OCI-LY1 (cell line): ENCODE measurements around the gene ACTR2.

Experiments
- H2AFZ ChIP-seq: fragments of 200-600 bp; sonication (generic), shearing (Covaris generic); 2 replicates; pipeline ENCODE4 v1.6.0; 2014; ENCODE audit warnings: antibody characterized with exemption, mild to moderate bottlenecking, low read length
- H3F3A ChIP-seq: fragments of 200-600 bp; sonication (generic), shearing (Covaris generic); 2 replicates; pipeline ENCODE4 v1.6.0; 2014; ENCODE audit warnings: mild to moderate bottlenecking, antibody characterized with exemption, low read length, moderate library complexity; ENCODE audit not compliant: insufficient read depth
- H3K27ac ChIP-seq: fragments of 200-600 bp; sonication (generic); 2 replicates; pipeline ENCODE4 v1.5.1; 2014; ENCODE audit warnings: low read length, mixed run types, mild to moderate bottlenecking, low read depth; ENCODE audit not compliant: poor library complexity, severe bottlenecking
- H3K27me3 ChIP-seq: fragments of 200-600 bp; sonication (generic); 2 replicates; pipeline ENCODE4 v1.6.0; 2014; ENCODE audit warnings: antibody characterized with exemption, mild to moderate bottlenecking, low read length, moderate library complexity; ENCODE audit not compliant: insufficient read depth
- H3K36me3 ChIP-seq: fragments of 200-600 bp; sonication (generic); 2 replicates; pipeline ENCODE4 v1.6.1; 2014; ENCODE audit warnings: mild to moderate bottlenecking, antibody characterized with exemption, low read length, moderate library complexity, mixed read lengths; ENCODE audit not compliant: insufficient read depth
- H3K4me1 ChIP-seq: fragments of 200-600 bp; sonication (generic); 2 replicates; pipeline ENCODE4 v1.5.1; 2014; ENCODE audit warnings: mild to moderate bottlenecking, low read length, moderate library complexity; ENCODE audit not compliant: insufficient read depth, severe bottlenecking
- H3K4me2 ChIP-seq: fragments of 200-600 bp; sonication (generic), shearing (Covaris generic); 2 replicates; pipeline ENCODE4 v1.6.1; 2014; ENCODE audit warnings: low read length
- H3K4me3 ChIP-seq: fragments of 200-600 bp; sonication (generic); 2 replicates; pipeline ENCODE4 v1.5.1; 2014; ENCODE audit warnings: low read length, low read depth, mild to moderate bottlenecking, mixed read lengths; ENCODE audit not compliant: poor library complexity, severe bottlenecking
- H3K79me2 ChIP-seq: fragments of 200-600 bp; shearing (Covaris generic); 2 replicates; pipeline ENCODE4 v1.6.1; 2016; ENCODE audit warnings: mixed run types, low read length, mixed read lengths; ENCODE audit not compliant: insufficient read depth
- H3K9ac ChIP-seq: fragments of 200-600 bp; sonication (generic), shearing (Covaris generic); 2 replicates; pipeline ENCODE4 v1.6.1; 2014; ENCODE audit warnings: mild to moderate bottlenecking, low read length, mixed read lengths
- H3K9me2 ChIP-seq: fragments of 200-600 bp; sonication (generic), shearing (Covaris generic); 2 replicates; pipeline ENCODE4 v1.6.1; 2014; ENCODE audit warnings: low read depth, mild to moderate bottlenecking, low read length, mixed read lengths
- H3K9me3 ChIP-seq: fragments of 200-600 bp; shearing (Covaris generic); 2 replicates; pipeline ENCODE4 v1.6.1; 2014; ENCODE audit warnings: low read length, mixed read lengths
- H4K20me1 ChIP-seq: fragments of 200-600 bp; sonication (generic), shearing (Covaris generic); 2 replicates; pipeline ENCODE4 v1.6.0; 2016; ENCODE audit warnings: mild to moderate bottlenecking, low read length; ENCODE audit not compliant: insufficient read depth
- EZH2 ChIP-seq: fragments of 200-600 bp; sonication (generic), shearing (Covaris generic); IDR thresholded peaks from 2 replicates; pipeline ENCODE4 v1.8.0; 2017; ENCODE audit warnings: borderline replicate concordance, mixed run types, mild to moderate bottlenecking, antibody characterized with exemption, low read length, moderate library complexity, mixed read lengths
- TF ChIP-seq, protein P1 (sequence below): fragments of 200-600 bp; sonication (generic), shearing (Covaris generic); IDR thresholded peaks from 2 replicates; pipeline ENCODE4 v1.5.1; 2017; ENCODE audit warnings: mild to moderate bottlenecking, antibody characterized with exemption, low read length, moderate library complexity, mixed read lengths

ACTR2 gene

DNA sequence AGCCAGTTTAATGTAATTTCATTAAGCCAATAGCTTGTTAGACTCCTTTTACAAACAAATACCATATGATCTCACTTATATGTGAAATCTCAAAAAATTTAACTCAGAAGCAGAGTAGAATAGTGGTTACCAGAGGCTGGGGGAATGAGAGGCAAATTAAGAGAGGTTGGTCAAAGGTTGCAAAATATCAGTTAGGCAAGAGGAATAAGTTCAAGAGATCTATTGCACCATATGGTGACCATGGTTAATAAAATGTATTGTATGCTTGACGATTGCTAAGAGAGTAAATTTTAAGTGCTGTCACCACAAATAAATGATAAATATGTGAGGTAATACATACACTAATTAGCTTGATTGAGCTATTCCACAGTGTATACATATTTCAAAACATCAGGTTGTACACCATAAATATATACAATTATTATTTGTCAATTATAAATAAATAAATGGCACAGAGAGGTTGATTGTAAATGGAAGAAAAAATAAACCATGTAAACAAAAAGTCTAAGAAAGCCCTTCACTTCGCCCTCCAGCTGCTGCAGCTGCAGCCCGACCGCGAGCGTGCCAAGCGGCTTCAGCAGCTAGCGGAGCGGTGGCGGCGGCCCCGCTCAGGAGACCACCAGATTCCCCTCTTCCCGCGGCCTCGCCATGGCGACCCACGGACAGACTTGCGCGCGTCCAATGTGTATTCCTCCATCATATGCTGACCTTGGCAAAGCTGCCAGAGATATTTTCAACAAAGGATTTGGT, 23.0 kb upstream of the ACTR2 start:
- H3K27me3 ChIP-seq = no peaks in the 10 kb centered on the region
- H3K4me3 ChIP-seq = no peak overlapping the region
- TF ChIP-seq, protein P1, sequence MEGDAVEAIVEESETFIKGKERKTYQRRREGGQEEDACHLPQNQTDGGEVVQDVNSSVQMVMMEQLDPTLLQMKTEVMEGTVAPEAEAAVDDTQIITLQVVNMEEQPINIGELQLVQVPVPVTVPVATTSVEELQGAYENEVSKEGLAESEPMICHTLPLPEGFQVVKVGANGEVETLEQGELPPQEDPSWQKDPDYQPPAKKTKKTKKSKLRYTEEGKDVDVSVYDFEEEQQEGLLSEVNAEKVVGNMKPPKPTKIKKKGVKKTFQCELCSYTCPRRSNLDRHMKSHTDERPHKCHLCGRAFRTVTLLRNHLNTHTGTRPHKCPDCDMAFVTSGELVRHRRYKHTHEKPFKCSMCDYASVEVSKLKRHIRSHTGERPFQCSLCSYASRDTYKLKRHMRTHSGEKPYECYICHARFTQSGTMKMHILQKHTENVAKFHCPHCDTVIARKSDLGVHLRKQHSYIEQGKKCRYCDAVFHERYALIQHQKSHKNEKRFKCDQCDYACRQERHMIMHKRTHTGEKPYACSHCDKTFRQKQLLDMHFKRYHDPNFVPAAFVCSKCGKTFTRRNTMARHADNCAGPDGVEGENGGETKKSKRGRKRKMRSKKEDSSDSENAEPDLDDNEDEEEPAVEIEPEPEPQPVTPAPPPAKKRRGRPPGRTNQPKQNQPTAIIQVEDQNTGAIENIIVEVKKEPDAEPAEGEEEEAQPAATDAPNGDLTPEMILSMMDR = no peak
- TF ChIP-seq EZH2 = no peak

GRCh38 chr2:65212115-65212514, 15.5 kb upstream of the ACTR2 start:
- H3K4me1 ChIP-seq = peaks cover 17% of the 10 kb centered on the region
- H4K20me1 ChIP-seq = no peaks in the 10 kb centered on the region
- no peak overlapping the region for H3K27ac ChIP-seq
- no peaks in the 10 kb centered on the region for H3K36me3 ChIP-seq
- no peaks in the 10 kb centered on the region for H3K9me3 ChIP-seq
- no peak overlapping the region for H2AFZ ChIP-seq
- H3K79me2 ChIP-seq = no peaks in the 10 kb centered on the region
- H3K27me3 ChIP-seq = no peaks in the 10 kb centered on the region
- no peak overlapping the region for H3K4me2 ChIP-seq
- TF ChIP-seq, protein P1 = no peak
- H3K4me3 ChIP-seq = no peak overlapping the region
- H3F3A ChIP-seq = no peaks in the 10 kb centered on the region
- no peak overlapping the region for H3K9ac ChIP-seq
- no peaks in the 10 kb centered on the region for H3K9me2 ChIP-seq

More for the DNA sequence above, 23.0 kb upstream of the ACTR2 start:
- Histone ChIP-seq H3K9me3 (no peaks in the 10 kb centered on the region), H3K79me2 (no peaks in the 10 kb centered on the region), H2AFZ (no peak overlapping the region), H4K20me1 (no peaks in the 10 kb centered on the region), H3K9ac (no peak overlapping the region), H3K27ac (no peak overlapping the region), H3K36me3 (no peaks in the 10 kb centered on the region; the same call in 1 of the 2 replicates), H3F3A (no peaks in the 10 kb centered on the region), H3K4me2 (no peak overlapping the region), H3K4me1 (peaks cover 17% of the 10 kb centered on the region), H3K9me2 (no peaks in the 10 kb centered on the region)

DNA sequence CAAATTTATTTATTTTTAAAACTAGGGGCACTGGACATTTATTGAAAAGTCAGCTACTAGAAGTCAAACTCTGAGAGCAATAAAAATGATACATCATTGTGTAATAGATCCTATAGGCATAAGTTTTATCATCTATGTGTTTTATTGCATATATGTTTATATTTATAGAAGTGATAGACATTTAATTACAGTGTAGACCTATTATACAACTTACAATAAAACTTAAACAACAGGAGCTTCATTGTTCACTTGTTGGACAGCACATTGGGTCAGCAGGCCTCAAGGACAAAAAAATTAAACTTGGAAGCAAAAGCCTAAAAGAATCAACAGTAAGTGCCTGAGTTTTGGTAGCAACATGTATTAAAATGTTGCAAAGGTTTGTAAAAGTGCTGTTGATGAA, 15.0 kb upstream of the ACTR2 start:
- Histone ChIP-seq H4K20me1 (no peaks in the 10 kb centered on the region), H3K9me3 (no peaks in the 10 kb centered on the region), H3F3A (no peaks in the 10 kb centered on the region), H3K4me3 (no peak overlapping the region), H3K4me1 (peaks cover 16% of the 10 kb centered on the region), H3K79me2 (no peaks in the 10 kb centered on the region), H3K9ac (no peak overlapping the region), H3K27me3 (no peaks in the 10 kb centered on the region), H3K36me3 (no peaks in the 10 kb centered on the region), H3K27ac (no peak overlapping the region), H2AFZ (no peak overlapping the region), H3K9me2 (no peaks in the 10 kb centered on the region), H3K4me2 (no peak overlapping the region)
- no peak for TF ChIP-seq EZH2
- TF ChIP-seq, protein P1 = no peak
